HEK293 (cell line): ENCODE measurements around the gene UACA.

Experiments
- ZNF19 ChIP-seq: fragments of 450-650 bp; formaldehyde crosslinking; IDR thresholded peaks from 2 replicates; pipeline ENCODE4; 2016; ENCODE audit warnings: missing biosample characterization, missing genetic modification characterization, low read depth
- ZNF24 ChIP-seq: fragments of 450-650 bp; formaldehyde crosslinking; IDR thresholded peaks from 2 replicates; pipeline ENCODE4 v1.5.1; 2016; ENCODE audit warnings: missing biosample characterization, missing genetic modification characterization
- ZNF670 ChIP-seq: fragments of 450-650 bp; formaldehyde crosslinking; IDR thresholded peaks from 2 replicates; pipeline ENCODE4 v1.5.1; 2016; ENCODE audit warnings: missing biosample characterization, missing genetic modification characterization, low read depth
- TF ChIP-seq, protein P1 (sequence below): fragments of 450-650 bp; formaldehyde crosslinking; IDR thresholded peaks from 2 replicates; pipeline ENCODE4 v1.5.1; 2016; ENCODE audit warnings: missing biosample characterization, missing genetic modification characterization

DNA sequence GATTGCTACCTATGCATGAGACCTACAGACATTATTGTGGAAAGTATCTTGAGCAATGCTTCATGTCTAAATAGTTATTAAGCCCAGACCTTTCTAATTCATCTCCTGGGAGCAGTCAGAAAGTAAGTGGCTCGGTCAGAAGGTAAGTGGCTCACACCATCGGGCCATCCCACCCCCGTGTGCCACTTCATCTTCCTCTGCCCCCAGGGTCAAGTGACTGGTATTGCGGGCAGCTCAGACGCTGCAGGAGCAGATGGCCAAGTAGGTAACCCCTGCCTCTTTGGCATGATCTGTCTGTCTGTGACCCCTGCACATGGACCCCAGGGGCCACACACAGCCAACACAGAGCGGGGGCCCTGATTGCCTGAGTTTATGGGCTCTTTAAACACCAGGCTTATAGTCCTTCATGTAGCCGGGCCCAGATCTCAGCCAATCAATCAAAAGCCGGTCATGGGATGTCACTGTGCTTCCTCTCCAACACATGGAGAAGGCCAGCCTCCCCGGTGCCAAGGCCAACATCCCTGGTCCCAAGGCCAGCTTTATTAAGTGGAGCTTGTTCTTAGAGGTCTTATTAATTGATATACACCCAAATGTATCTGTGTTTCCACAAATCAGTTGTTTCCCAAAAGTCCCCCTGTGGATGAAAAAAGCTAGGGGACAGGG lies 47.7 kb upstream of the UACA start:
- TF ChIP-seq ZNF670 (tag by site-specific recombination) = no peak
- no peak for TF ChIP-seq ZNF19
- TF ChIP-seq, protein P1, sequence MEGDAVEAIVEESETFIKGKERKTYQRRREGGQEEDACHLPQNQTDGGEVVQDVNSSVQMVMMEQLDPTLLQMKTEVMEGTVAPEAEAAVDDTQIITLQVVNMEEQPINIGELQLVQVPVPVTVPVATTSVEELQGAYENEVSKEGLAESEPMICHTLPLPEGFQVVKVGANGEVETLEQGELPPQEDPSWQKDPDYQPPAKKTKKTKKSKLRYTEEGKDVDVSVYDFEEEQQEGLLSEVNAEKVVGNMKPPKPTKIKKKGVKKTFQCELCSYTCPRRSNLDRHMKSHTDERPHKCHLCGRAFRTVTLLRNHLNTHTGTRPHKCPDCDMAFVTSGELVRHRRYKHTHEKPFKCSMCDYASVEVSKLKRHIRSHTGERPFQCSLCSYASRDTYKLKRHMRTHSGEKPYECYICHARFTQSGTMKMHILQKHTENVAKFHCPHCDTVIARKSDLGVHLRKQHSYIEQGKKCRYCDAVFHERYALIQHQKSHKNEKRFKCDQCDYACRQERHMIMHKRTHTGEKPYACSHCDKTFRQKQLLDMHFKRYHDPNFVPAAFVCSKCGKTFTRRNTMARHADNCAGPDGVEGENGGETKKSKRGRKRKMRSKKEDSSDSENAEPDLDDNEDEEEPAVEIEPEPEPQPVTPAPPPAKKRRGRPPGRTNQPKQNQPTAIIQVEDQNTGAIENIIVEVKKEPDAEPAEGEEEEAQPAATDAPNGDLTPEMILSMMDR = no peak
- no peak for TF ChIP-seq ZNF24 (tag by site-specific recombination)
